Tibial nerve (tissue), 4 donors: ENCODE results near the gene TM4SF18.

ENCODE experiments used
- CTCF ChIP-seq, 5 experiments: fragments of 200-600 bp in 3 of 5; fragments of 450-650 bp in 2 of 5; sonication (generic) in 3 of 5; IDR thresholded peaks; one replicate each; pipeline ENCODE4 v1.5.1; 2016 to 2019; ENCODE audit warnings: antibody characterized with exemption in 5 of 5, mild to moderate bottlenecking in 3 of 5, moderate library complexity in 2 of 5
- EP300 ChIP-seq, 2 donors: sonication (generic); formaldehyde crosslinking; IDR thresholded peaks; one replicate each; pipeline ENCODE4 v1.6.1; 2017; ENCODE audit warnings: antibody characterized with exemption in 2 of 2, mild to moderate bottlenecking in 1 of 2
- POLR2A ChIP-seq, 2 donors: fragments of 450-650 bp; IDR thresholded peaks; one replicate each; pipeline ENCODE4 v1.6.1; 2017; ENCODE audit warnings: antibody characterized with exemption in 2 of 2, mild to moderate bottlenecking in 2 of 2, moderate library complexity in 2 of 2

GRCh38 chr3:149363053-149363452 is 29.6 kb upstream of the TM4SF18 start:
- TF ChIP-seq CTCF (IDR thresholded peaks at IDR 0.05) (no peak), POLR2A (IDR thresholded peaks at IDR 0.05) (no peak), EP300 (IDR thresholded peaks at IDR 0.05) (no peak)
